Measurements from ENCODE around the gene MYL2. TPM values are rescaled to one million over a fixed set of nuclear protein-coding genes. Genes with fewer than 3 reads are reported as not detected.

Gene MYL2
- total and polyA plus RNA-seq, 7 donors = 4.2 to 22.8 (median 19.0) TPM; not detected in 4

DNA sequence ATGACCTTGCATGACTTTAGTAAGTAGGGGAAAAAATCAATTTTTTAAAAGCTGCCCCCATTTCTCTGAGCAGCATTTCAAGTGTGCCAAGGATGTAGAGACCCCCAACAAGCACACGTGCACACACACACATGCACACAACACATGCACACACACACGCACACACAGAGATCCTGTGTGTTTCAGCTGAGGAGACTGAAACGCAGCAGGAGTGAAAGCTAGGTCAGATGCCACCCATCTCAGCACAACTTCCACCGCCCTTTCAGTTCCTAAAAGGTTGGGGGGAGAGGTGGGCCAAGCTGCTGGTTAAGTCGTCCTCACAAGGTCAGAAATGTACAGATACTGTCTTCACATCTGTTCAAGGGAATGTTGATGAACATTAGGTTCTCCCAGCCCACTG is 13.9 kb downstream of the MYL2 start:
- H3K36me3 ChIP-seq = no peaks in the 10 kb centered on the region
- TF ChIP-seq CTCF (IDR thresholded peaks at IDR 0.05) (no peak), EP300 (IDR thresholded peaks at IDR 0.05) (no peak)
- no peak for DNase-seq
- WGBS, 2 donors = 66 to 73% methylated on average over 5 of the region's 5 CpGs
- H3K9me3 ChIP-seq = no peaks in the 10 kb centered on the region
- H3K4me3 ChIP-seq = no peak overlapping the region
- intact Hi-C loops (cut with DNase I) = no loop called here
- H3K4me1 ChIP-seq = no peaks in the 10 kb centered on the region
- H3K27ac ChIP-seq = no peak overlapping the region
- H3K27me3 ChIP-seq = no peaks in the 10 kb centered on the region

DNA sequence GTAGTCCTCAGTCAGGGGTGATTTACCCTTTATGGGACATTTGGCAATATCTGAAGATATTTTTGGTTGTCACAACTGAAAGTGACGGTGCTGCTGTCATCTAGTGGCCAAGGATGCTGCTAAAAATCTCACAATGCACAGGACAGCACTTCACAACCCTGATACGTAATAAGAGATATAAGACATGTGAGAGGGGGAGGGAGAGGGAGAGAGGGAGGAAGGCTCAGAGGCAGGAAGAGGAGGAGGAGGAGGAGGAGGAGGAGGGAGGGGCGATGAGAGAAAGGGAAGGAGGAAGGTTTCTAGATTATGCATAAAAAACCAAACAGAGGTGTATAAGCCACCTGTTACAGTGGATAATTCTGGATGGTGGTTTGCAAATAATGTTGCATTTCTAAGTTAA is 14.3 kb downstream of the MYL2 start:
- Histone ChIP-seq H3K36me3 (no peaks in the 10 kb centered on the region), H3K4me3 (no peak overlapping the region), H3K27ac (no peak overlapping the region), H3K4me1 (no peaks in the 10 kb centered on the region), H3K27me3 (no peaks in the 10 kb centered on the region), H3K9me3 (no peaks in the 10 kb centered on the region)
- 24 to 37% methylated on average over 3 of the region's 3 CpGs for WGBS, 2 donors
- no peak for DNase-seq
- TF ChIP-seq POLR2A (IDR thresholded peaks at IDR 0.05) (no peak), EP300 (IDR thresholded peaks at IDR 0.05) (no peak), CTCF (IDR thresholded peaks at IDR 0.05) (no peak), POLR2AphosphoS5 (IDR thresholded peaks at IDR 0.05) (no peak)
- intact Hi-C loops (cut with DNase I) = no loop called here

DNA sequence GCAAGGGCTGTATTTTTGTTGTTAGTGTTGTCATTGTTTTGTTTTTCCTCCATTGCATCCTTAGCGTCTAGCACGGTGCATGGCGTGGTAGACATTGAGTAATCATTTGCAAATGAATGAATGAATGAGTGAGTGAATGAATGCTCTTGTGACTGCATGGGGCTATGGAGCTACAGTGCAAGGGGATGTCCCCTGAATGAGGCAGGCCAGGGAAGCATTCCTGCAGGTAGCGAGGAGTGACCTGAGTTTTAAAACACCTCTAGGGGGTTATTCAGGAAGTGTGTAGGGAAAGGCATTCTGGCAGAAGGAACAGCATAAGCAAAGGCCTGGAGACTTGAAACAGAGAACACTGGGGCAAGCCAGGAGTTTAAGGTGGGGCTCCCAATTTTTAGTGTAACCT is 16.9 kb downstream of the MYL2 start:
- intact Hi-C loops (cut with DNase I) = no loop called here
- WGBS, 2 donors = 95 to 98% methylated on average over 4 of the region's 4 CpGs
- H3K4me3 ChIP-seq = no peak overlapping the region
- no peak for TF ChIP-seq POLR2AphosphoS5 (IDR thresholded peaks at IDR 0.05)
- TF ChIP-seq POLR2A (IDR thresholded peaks at IDR 0.05) = no peak
- no peak for TF ChIP-seq EP300 (IDR thresholded peaks at IDR 0.05)
- TF ChIP-seq CTCF (IDR thresholded peaks at IDR 0.05) = no peak
- H3K36me3 ChIP-seq = no peaks in the 10 kb centered on the region
- H3K4me1 ChIP-seq = no peaks in the 10 kb centered on the region
- no peaks in the 10 kb centered on the region for H3K9me3 ChIP-seq
- H3K27ac ChIP-seq = no peak overlapping the region
- no peaks in the 10 kb centered on the region for H3K27me3 ChIP-seq
- DNase-seq = no peak

GRCh38 chr12:110901401-110901800 is 19.0 kb downstream of the MYL2 start:
- Histone ChIP-seq H3K27me3 (no peaks in the 10 kb centered on the region), H3K27ac (no peak overlapping the region), H3K4me3 (no peak overlapping the region), H3K4me1 (no peaks in the 10 kb centered on the region), H3K9me3 (no peaks in the 10 kb centered on the region), H3K36me3 (no peaks in the 10 kb centered on the region)
- 62 to 81% methylated on average over 4 of the region's 4 CpGs for WGBS, 2 donors
- no peak for DNase-seq
- no peak for TF ChIP-seq CTCF (IDR thresholded peaks at IDR 0.05)
- no peak for TF ChIP-seq EP300 (IDR thresholded peaks at IDR 0.05)
- no peak for TF ChIP-seq POLR2A (IDR thresholded peaks at IDR 0.05)
- no peak for TF ChIP-seq POLR2AphosphoS5 (IDR thresholded peaks at IDR 0.05)
- intact Hi-C loops (cut with DNase I) = no loop called here

- no peaks in the 10 kb centered on the region for H3K36me3 ChIP-seq
- 21 to 64% methylated on average over 3 of the region's 3 CpGs for WGBS, 2 donors
Observed at GRCh38 chr12:110896559-110896958, 23.8 kb downstream of the MYL2 start.

More at GRCh38 chr12:110896559-110896958, 23.8 kb downstream of the MYL2 start:
- H3K4me3 ChIP-seq = no peak overlapping the region
- intact Hi-C loops (cut with DNase I) = no loop called here
- H3K27me3 ChIP-seq = no peaks in the 10 kb centered on the region
- no peak overlapping the region for H3K27ac ChIP-seq
- peaks cover 0 to 9% (median 3%) of the 10 kb centered on the region in 4 donors for H3K4me1 ChIP-seq
- no peaks in the 10 kb centered on the region for H3K9me3 ChIP-seq
- no peak for DNase-seq
- TF ChIP-seq EP300 (IDR thresholded peaks at IDR 0.05) = no peak
- TF ChIP-seq POLR2AphosphoS5 (IDR thresholded peaks at IDR 0.05) = no peak
- no peak for TF ChIP-seq CTCF (IDR thresholded peaks at IDR 0.05)
- no peak for TF ChIP-seq POLR2A (IDR thresholded peaks at IDR 0.05)
